Measurements from ENCODE around the gene IPO9.

IPO9 gene

GRCh38 chr1:201840490-201840889 lies 11.5 kb downstream of the IPO9 start:
- no peak for TF ChIP-seq CTCF (conservative IDR thresholded peaks at IDR 0.05)
- no peak overlapping the region for H3K27ac ChIP-seq

- no peak for TF ChIP-seq CTCF (conservative IDR thresholded peaks at IDR 0.05)
- H3K27ac ChIP-seq, result no peak overlapping the region
Observed at GRCh38 chr1:201841265-201841912, 12.4 kb downstream of the IPO9 start.

- no peak for TF ChIP-seq CTCF (conservative IDR thresholded peaks at IDR 0.05)
- no peak overlapping the region for H3K27ac ChIP-seq
Observed at GRCh38 chr1:201842472-201843027, 13.6 kb downstream of the IPO9 start.

- no peak overlapping the region for H3K27ac ChIP-seq
Observed at GRCh38 chr1:201845331-201846083, 16.6 kb downstream of the IPO9 start.

GRCh38 chr1:201847150-201847549 lies 18.2 kb downstream of the IPO9 start:
- TF ChIP-seq CTCF (conservative IDR thresholded peaks at IDR 0.05), result no peak

More at GRCh38 chr1:201845331-201846083, 16.6 kb downstream of the IPO9 start:
- no peak for TF ChIP-seq CTCF (conservative IDR thresholded peaks at IDR 0.05)

GRCh38 chr1:201848230-201848629 lies 19.3 kb downstream of the IPO9 start:
- TF ChIP-seq CTCF (conservative IDR thresholded peaks at IDR 0.05), result no peak
- peak overlapping the region; percentile 58; the same call in 1 of the 2 replicates for H3K27ac ChIP-seq

More at GRCh38 chr1:201847150-201847549, 18.2 kb downstream of the IPO9 start:
- H3K27ac ChIP-seq, result no peak overlapping the region

GRCh38 chr1:201849372-201850052 lies 20.6 kb downstream of the IPO9 start:
- H3K27ac ChIP-seq, result peak overlapping the region; percentile 58
- TF ChIP-seq CTCF (conservative IDR thresholded peaks at IDR 0.05), result no peak
